Suprapubic skin (tissue), 4 donors: Measurements from ENCODE around the gene ZNF25.
"Not testable (repeated sequence)": the region's sequence is repeated elsewhere in the genome, so short reads cannot be mapped to it uniquely, and the experiment has no call there.

Experiments used
- EP300 ChIP-seq: sonication (generic); formaldehyde crosslinking; IDR thresholded peaks from one replicate; pipeline ENCODE4 v1.6.1; 2017; ENCODE audit warnings: antibody characterized with exemption
- POLR2A ChIP-seq, 2 donors: fragments of 450-650 bp; IDR thresholded peaks; one replicate each; pipeline ENCODE4 v1.6.1; 2017; ENCODE audit warnings: antibody characterized with exemption in 2 of 2, mild to moderate bottlenecking in 2 of 2, moderate library complexity in 2 of 2
- POLR2AphosphoS5 ChIP-seq, 3 donors: sonication (generic); formaldehyde crosslinking; IDR thresholded peaks; one replicate each; pipeline ENCODE4 v1.6.1; 2017; ENCODE audit warnings: antibody characterized with exemption in 3 of 3
- TF ChIP-seq, protein P1 (sequence below), 2 donors: fragments of 200-600 bp in 1 of 2; fragments of 450-650 bp in 1 of 2; sonication (generic) in 1 of 2; IDR thresholded peaks; one replicate each; pipeline ENCODE4 v1.5.1; 2016 to 2019; ENCODE audit warnings: antibody characterized with exemption in 2 of 2, mild to moderate bottlenecking in 1 of 2, moderate library complexity in 1 of 2

GRCh38 chr10:38019124-38019523 is 42.7 kb upstream of the ZNF25 start:
- TF ChIP-seq, protein P1, sequence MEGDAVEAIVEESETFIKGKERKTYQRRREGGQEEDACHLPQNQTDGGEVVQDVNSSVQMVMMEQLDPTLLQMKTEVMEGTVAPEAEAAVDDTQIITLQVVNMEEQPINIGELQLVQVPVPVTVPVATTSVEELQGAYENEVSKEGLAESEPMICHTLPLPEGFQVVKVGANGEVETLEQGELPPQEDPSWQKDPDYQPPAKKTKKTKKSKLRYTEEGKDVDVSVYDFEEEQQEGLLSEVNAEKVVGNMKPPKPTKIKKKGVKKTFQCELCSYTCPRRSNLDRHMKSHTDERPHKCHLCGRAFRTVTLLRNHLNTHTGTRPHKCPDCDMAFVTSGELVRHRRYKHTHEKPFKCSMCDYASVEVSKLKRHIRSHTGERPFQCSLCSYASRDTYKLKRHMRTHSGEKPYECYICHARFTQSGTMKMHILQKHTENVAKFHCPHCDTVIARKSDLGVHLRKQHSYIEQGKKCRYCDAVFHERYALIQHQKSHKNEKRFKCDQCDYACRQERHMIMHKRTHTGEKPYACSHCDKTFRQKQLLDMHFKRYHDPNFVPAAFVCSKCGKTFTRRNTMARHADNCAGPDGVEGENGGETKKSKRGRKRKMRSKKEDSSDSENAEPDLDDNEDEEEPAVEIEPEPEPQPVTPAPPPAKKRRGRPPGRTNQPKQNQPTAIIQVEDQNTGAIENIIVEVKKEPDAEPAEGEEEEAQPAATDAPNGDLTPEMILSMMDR (IDR thresholded peaks at IDR 0.05): not testable (repeated sequence)
- not testable (repeated sequence) for TF ChIP-seq POLR2A (IDR thresholded peaks at IDR 0.05); POLR2AphosphoS5 (IDR thresholded peaks at IDR 0.05); EP300
